Measurements from ENCODE around the gene KATNB1.

KATNB1 gene

DNA sequence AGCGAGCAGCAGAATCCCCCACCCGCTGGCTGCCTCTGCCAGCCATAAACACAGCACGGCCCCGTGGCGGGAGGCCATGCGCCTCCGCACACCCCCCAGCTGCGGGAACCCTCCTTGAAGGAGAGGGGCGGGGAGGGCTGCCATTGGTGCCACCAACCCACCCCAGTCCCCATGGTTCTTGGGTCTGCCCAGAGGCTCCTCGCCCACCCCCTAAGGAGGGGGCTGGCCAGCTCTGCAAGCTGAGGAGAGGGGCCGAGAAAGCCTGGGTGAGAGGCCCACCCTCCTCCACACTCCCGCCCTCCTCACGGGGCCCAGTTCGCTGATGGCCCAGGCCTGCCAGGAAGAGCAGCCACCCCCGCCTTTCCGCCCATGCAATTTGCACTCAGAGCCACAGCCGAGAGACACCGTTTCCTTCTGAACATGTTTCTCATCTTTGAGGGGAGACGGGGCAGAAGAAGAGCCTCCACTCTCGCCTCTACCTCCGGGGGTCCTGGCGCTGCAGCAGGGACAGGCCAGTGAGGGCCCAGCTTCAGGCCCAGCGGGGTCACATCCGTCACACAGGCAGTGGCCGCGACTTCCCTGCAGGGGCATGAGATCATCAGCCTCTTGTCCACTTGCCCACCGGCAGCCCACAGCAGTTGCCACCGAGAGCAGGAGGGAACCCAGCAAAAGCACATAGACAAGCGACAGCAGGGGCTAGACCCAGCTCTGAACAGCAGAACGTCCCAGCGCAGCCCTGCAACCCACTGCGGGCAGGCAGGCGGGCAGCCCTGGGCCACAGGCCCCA is 23.0 kb downstream of the KATNB1 start:
- TF ChIP-seq ZFX (IDR thresholded peaks at IDR 0.05) = no peak
- TF ChIP-seq, protein P1, sequence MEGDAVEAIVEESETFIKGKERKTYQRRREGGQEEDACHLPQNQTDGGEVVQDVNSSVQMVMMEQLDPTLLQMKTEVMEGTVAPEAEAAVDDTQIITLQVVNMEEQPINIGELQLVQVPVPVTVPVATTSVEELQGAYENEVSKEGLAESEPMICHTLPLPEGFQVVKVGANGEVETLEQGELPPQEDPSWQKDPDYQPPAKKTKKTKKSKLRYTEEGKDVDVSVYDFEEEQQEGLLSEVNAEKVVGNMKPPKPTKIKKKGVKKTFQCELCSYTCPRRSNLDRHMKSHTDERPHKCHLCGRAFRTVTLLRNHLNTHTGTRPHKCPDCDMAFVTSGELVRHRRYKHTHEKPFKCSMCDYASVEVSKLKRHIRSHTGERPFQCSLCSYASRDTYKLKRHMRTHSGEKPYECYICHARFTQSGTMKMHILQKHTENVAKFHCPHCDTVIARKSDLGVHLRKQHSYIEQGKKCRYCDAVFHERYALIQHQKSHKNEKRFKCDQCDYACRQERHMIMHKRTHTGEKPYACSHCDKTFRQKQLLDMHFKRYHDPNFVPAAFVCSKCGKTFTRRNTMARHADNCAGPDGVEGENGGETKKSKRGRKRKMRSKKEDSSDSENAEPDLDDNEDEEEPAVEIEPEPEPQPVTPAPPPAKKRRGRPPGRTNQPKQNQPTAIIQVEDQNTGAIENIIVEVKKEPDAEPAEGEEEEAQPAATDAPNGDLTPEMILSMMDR (conservative IDR thresholded peaks at IDR 0.05) = no peak
- no peak overlapping the region for H3K27ac ChIP-seq

DNA sequence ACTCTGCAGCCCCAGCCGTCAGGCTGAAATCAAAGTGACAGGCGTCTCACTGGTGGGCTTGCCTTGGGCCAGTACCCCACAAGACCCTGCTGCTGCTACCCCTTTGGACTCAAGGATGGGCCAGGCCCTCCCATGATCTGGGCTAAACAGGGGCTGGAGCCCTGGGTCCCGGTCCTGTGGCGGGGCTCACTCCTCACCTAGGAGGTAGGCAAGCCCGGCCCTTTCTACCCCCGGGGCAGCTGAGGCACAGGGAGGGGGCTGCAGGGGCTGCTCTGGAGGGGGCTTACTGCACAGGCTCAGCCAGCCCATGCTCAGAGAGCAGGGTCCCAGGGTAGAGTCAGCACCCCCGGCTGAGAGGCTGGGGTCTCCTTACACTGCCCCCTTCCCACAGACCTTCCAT is 23.6 kb downstream of the KATNB1 start:
- TF ChIP-seq ZFX (IDR thresholded peaks at IDR 0.05) = no peak
- TF ChIP-seq, protein P1 (conservative IDR thresholded peaks at IDR 0.05) = no peak

DNA sequence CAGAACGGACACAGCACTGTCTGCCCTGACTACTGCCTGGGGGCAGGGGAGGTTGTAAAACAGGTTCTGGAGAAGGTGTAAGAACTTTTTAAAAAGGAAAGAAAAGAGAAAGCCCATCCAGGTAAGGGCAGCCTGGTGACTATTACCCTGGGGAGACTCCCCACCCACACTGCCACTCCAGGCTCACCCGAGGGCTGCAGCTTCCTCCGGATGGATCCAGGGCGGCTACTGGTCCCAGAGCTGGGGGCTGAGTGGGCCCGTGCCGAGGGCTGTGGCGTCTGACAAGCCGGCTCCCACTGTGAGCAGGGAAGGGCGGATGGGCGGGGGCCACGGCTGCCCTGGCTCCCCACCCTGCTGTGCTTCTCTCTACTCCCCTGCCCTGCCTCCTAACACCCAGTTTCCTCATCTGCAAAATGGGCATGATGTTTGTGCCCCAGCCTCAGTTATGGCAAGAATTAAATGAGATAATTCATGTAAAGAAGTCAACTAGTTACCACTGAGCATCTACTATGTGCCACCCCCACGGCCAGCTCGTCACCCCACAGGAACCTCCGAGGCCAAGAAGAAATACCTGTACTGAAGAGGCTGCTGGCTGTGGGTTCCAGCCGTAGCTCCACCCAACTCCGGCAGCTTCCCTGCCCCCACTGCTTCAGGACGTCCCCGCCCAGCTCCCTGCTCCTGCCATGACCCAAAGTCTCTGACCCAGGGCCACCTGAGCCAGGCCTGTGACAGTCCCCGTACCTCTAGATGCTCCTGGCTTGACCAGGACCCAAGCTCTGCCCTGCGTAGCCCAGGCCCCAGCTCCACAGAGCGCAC is 24.2 kb downstream of the KATNB1 start:
- TF ChIP-seq ZFX (IDR thresholded peaks at IDR 0.05) = no peak
- TF ChIP-seq, protein P1 (conservative IDR thresholded peaks at IDR 0.05) = no peak
- no peak overlapping the region for H3K27ac ChIP-seq

More for the DNA sequence above, 23.6 kb downstream of the KATNB1 start:
- H3K27ac ChIP-seq = no peak overlapping the region

DNA sequence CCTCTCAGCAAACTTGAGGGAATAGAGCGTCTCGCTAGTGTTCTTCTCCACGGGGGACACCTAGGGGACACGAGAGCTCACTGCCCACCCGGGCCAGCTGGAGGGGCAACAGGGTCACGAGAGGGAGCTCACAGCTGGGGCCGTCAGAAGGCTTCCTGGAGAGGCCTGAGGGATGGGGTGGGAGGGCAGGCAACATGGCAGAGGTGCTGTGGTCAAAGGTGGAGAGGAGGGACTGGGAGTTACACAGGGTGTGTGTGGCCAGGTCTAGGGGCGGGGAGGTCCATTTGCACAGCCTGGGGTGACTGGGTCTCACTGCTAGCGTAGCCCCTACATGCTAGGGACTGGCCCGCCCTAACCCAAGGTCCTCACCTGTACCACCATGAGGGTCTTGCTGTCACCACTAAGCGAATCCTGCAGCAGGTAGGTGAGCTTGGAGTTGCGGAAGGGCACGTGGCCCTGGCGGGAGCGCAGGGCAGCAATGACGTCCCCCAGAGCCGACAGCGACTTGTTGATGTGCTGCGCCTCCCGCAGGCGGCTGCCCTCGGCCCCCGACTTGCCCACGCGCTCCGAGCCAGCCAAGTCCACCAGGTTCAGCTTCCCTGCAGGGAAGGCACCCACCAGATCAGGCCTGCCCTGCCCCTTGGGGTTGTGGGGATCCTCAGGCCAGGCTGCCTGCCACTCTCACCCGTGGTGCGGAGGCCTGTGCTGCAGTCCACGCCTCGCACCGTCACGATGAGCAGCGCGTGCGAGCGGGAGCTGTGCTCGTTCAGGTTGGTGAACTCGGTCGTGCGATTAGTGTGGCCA is 25.0 kb downstream of the KATNB1 start:
- no peak overlapping the region for H3K27ac ChIP-seq
- TF ChIP-seq, protein P1 (conservative IDR thresholded peaks at IDR 0.05) = no peak
- TF ChIP-seq ZFX (IDR thresholded peaks at IDR 0.05) = no peak

DNA sequence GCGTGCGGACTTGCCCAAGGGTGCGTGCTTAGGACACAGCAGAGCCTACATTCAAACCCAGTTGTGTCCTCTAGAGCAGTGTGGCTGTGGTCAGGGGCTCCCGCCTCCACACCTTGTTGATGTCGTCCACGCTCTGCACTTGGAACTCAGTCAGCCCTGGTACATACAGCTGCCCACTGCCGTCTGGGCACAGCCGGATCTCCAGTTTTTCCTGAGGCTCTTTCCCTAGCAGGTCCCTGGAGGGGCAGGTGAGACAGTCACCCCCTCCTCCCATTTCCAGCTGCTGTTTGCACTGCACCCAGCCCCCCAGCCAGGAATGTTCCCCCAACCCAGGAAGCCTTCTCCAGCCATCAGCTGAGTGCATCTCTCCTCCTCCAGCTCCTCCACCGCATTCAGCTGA is 25.7 kb downstream of the KATNB1 start:
- TF ChIP-seq ZFX (IDR thresholded peaks at IDR 0.05) = no peak
- TF ChIP-seq, protein P1 (conservative IDR thresholded peaks at IDR 0.05) = no peak

DNA sequence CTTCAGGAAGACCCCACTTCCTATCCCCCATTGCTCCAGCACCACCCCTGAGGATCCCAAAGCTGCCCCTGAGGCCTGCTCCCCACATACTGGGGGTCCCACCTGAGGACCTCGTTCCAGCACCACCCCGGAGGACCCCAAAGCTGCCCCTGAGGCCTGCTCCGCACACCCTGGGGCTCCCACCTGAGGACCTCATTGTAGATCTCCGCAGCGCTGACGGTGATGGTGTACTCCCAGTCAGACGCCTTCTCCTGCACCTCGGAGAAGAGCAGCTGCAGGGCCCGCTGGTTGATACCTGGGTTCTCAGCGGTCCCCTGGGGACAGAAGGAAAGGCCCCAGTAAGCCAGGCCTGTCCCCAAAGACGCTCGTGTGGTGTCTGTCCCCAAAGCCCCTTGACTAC is 26.4 kb downstream of the KATNB1 start:
- no peak overlapping the region for H3K27ac ChIP-seq
- TF ChIP-seq, protein P1 (conservative IDR thresholded peaks at IDR 0.05) = no peak
- TF ChIP-seq ZFX (IDR thresholded peaks at IDR 0.05) = no peak

More for the DNA sequence above, 25.7 kb downstream of the KATNB1 start:
- no peak overlapping the region for H3K27ac ChIP-seq
